Aorta (tissue), 5 donors: ENCODE data around the gene HOXA9. TPM values are rescaled to one million over a fixed set of nuclear protein-coding genes. Genes with fewer than 3 reads are reported as not detected.

Source experiments
- ATAC-seq: fragments of 200-7000 bp; cut with Tn5 transposase; one replicate; pipeline ENCODE4 v1.9.1; 2022; ENCODE audit warnings: moderate library complexity; ENCODE audit not compliant: low FRiP score
- DNase-seq, 2 donors: peaks; one replicate each; pipeline ENCODE4 v3.0.0-alpha.2; 2020
- H3K27ac ChIP-seq, 2 donors: one replicate each; pipeline ENCODE4 v1.5.1; 2013; ENCODE audit warnings: low read length in 2 of 2, mild to moderate bottlenecking in 2 of 2, moderate library complexity in 2 of 2, control low read depth in 1 of 2, inconsistent platforms in 1 of 2, low read depth in 1 of 2
- H3K27me3 ChIP-seq, 2 donors: one replicate each; pipeline ENCODE4 v1.6.1; 2013; ENCODE audit warnings: control low read depth in 1 of 2, low read length in 1 of 2, mild to moderate bottlenecking in 1 of 2, moderate library complexity in 1 of 2; ENCODE audit not compliant: insufficient read depth in 2 of 2, control insufficient read depth in 1 of 2
- H3K36me3 ChIP-seq, 2 donors: one replicate each; pipeline ENCODE4 v1.6.1; 2013; ENCODE audit warnings: control low read depth in 1 of 2, low read length in 1 of 2, mild to moderate bottlenecking in 1 of 2; ENCODE audit not compliant: insufficient read depth in 2 of 2, control insufficient read depth in 1 of 2
- H3K4me1 ChIP-seq, 2 donors: one replicate each; pipeline ENCODE4 v1.6.1; 2013; ENCODE audit warnings: low read length in 2 of 2, control low read depth in 1 of 2, mild to moderate bottlenecking in 1 of 2, moderate library complexity in 1 of 2; ENCODE audit not compliant: insufficient read depth in 2 of 2, control insufficient read depth in 1 of 2
- H3K4me3 ChIP-seq, 2 donors: one replicate each; pipeline ENCODE4 v1.5.1; 2013; ENCODE audit warnings: low read length in 2 of 2, control low read depth in 1 of 2, mild to moderate bottlenecking in 1 of 2
- H3K9me3 ChIP-seq: one replicate; pipeline ENCODE4 v1.6.1; 2013; ENCODE audit warnings: mild to moderate bottlenecking, low read length; ENCODE audit not compliant: control insufficient read depth
- WGBS, 2 donors: extraction: QIAGEN DNeasy Blood & Tissue Kit; methylation state at CpG; one replicate each; pipeline ENCODE4 v1.1.7; 2013; 5-methylcytosine and 5-hydroxymethylcytosine counted together
- intact Hi-C, 2 donors: fragments of 100-400 bp; cut with DNase I; formaldehyde crosslinking; loops; one replicate each; pipeline versions ENCODE4 v1.14.2 to v1.15.0; 2022
- polyA plus RNA-seq, 2 donors: library from polyadenylated mRNA; stranded (reverse); fragments of 200-250 nt; gene quantifications; one replicate each; pipeline ENCODE4 v1.2.3, GENCODE V29; 2013
- total RNA-seq, 2 donors: library from RNA; stranded (reverse); fragmentation: NEBNext Ultra II Directional; extraction: Animal tissue kit (Norgen Biotek cat#: 25700); gene quantifications; one replicate each; pipeline ENCODE4 v1.2.1, GENCODE V29; 2021
- donor health status: healthy with polysubstance abuse.
- donor health status: Bipolar disorder and iron deficiency.
- donor health status: DM: no; HTN: no; CAD: no.
- donor health status: DM: no; HTN: no; CAD: no.
- donor health status: DM: yes; HTN: yes; CAD: no.

The HOXA9 gene
- total and polyA plus RNA-seq, 4 donors = 1.5 to 5.8 (median 2.4) TPM

- WGBS, 2 donors = 55 to 80% methylated on average over 48 of the region's 48 CpGs
- intact Hi-C loops = loop anchor here (5.0 to 10.0 kb wide), 3 partner anchors 788 to 1298 kb away; partner anchors contain the start of genes CBX3 (in 1 of the 2) and HNRNPA2B1 (in 1 of the 2)
- H3K9me3 ChIP-seq = no peaks in the 10 kb centered on the region
- DNase-seq (peak in 1 of 2 donors; percentile 84), ATAC-seq (no peak)
- H3K36me3 ChIP-seq = no peaks in the 10 kb centered on the region
- H3K4me3 ChIP-seq = no peak overlapping the region
- peaks cover 0 to 2% of the 10 kb centered on the region in 2 donors for H3K4me1 ChIP-seq
- H3K27ac ChIP-seq = no peak overlapping the region
- H3K27me3 ChIP-seq = no peaks in the 10 kb centered on the region
Measured at GRCh38 chr7:27154901-27155815, 10.2 kb downstream of the HOXA9 start.

- Histone ChIP-seq H3K36me3 (no peaks in the 10 kb centered on the region), H3K27ac (no peak overlapping the region), H3K9me3 (no peaks in the 10 kb centered on the region), H3K27me3 (no peaks in the 10 kb centered on the region), H3K4me3 (no peak overlapping the region), H3K4me1 (peaks cover 0 to 2% of the 10 kb centered on the region in 2 donors)
- DNase-seq (no peak), ATAC-seq (no peak)
- 67 to 89% methylated on average over 10 of the region's 10 CpGs for WGBS, 2 donors
- intact Hi-C loops = loop anchor here in 1 of 2 donors (5.0 to 10.0 kb wide), 2 partner anchors 950 to 1297 kb away; partner anchors contain the start of genes CBX3 and HNRNPA2B1
Measured at GRCh38 chr7:27154369-27154768, 11.0 kb downstream of the HOXA9 start.

- no peak for ATAC-seq
- WGBS, 2 donors = 76 to 98% methylated on average over 3 of the region's 3 CpGs
- DNase-seq = no peak
- no peaks in the 10 kb centered on the region for H3K36me3 ChIP-seq
- no peaks in the 10 kb centered on the region for H3K27me3 ChIP-seq
- H3K27ac ChIP-seq = no peak overlapping the region
- intact Hi-C loops = loop anchor here in 1 of 2 donors (5.0 to 10.0 kb wide), 2 partner anchors 949 to 1296 kb away; partner anchors contain the start of genes CBX3 and HNRNPA2B1
- H3K4me1 ChIP-seq = peaks cover 0 to 2% of the 10 kb centered on the region in 2 donors
- H3K4me3 ChIP-seq = no peak overlapping the region
- no peaks in the 10 kb centered on the region for H3K9me3 ChIP-seq
Measured at GRCh38 chr7:27153526-27153925, 11.8 kb downstream of the HOXA9 start.

- Histone ChIP-seq H3K4me3 (no peak overlapping the region), H3K9me3 (no peaks in the 10 kb centered on the region), H3K27ac (no peak overlapping the region), H3K4me1 (peaks cover 0 to 2% of the 10 kb centered on the region in 2 donors), H3K27me3 (no peaks in the 10 kb centered on the region), H3K36me3 (no peaks in the 10 kb centered on the region)
- peak in 1 of 2 donors; percentile 77 for DNase-seq
- ATAC-seq = no peak
- 59 to 83% methylated on average over 22 of the region's 22 CpGs for WGBS, 2 donors
- intact Hi-C loops = loop anchor here in 1 of 2 donors (5.0 to 10.0 kb wide), 2 partner anchors 948 to 1296 kb away; partner anchors contain the start of genes CBX3 and HNRNPA2B1
Measured at GRCh38 chr7:27152816-27153442, 12.4 kb downstream of the HOXA9 start.

- Histone ChIP-seq H3K36me3 (no peaks in the 10 kb centered on the region), H3K9me3 (no peaks in the 10 kb centered on the region), H3K4me1 (peaks cover 0 to 2% of the 10 kb centered on the region in 2 donors), H3K4me3 (peak within 1 kb of the TSS; percentile 4 to 23), H3K27ac (peak within 1 kb of the TSS; percentile 23 to 65), H3K27me3 (no peaks in the 10 kb centered on the region)
- DNase-seq (peak in 1 of 2 donors; percentile 88), ATAC-seq (peak; percentile 58)
- 8 to 9% methylated on average over 48 to 53 of the region's 53 CpGs for WGBS, 2 donors
- intact Hi-C loops = loop anchor here in 1 of 2 donors (5.0 to 10.0 kb wide), 2 partner anchors 947 to 1295 kb away; partner anchors contain the start of genes CBX3 and HNRNPA2B1
Measured at GRCh38 chr7:27151931-27152815, 13.2 kb downstream of the HOXA9 start, which contains the start of gene HOXA3. HOXA3 (minus strand) TSS chr7:27152583; CDS start chr7:27110640, 41,943 bp downstream.

- no peaks in the 10 kb centered on the region for H3K27me3 ChIP-seq
- intact Hi-C loops = loop anchor here in 1 of 2 donors (5.0 to 10.0 kb wide), 2 partner anchors 947 to 1294 kb away; partner anchors contain the start of genes CBX3 and HNRNPA2B1
- peaks cover 0 to 2% of the 10 kb centered on the region in 2 donors for H3K4me1 ChIP-seq
- no peaks in the 10 kb centered on the region for H3K9me3 ChIP-seq
- WGBS, 2 donors = 6 to 8% methylated on average over 27 of the region's 27 CpGs
- DNase-seq (no peak), ATAC-seq (no peak)
- H3K27ac ChIP-seq = peak overlapping the region in 1 of 2 donors; percentile 65
- H3K36me3 ChIP-seq = no peaks in the 10 kb centered on the region
- H3K4me3 ChIP-seq = peak overlapping the region; percentile 4 to 23
Measured at GRCh38 chr7:27151341-27151930, 13.9 kb downstream of the HOXA9 start.

- Histone ChIP-seq H3K4me1 (peaks cover 0 to 2% of the 10 kb centered on the region in 2 donors), H3K36me3 (no peaks in the 10 kb centered on the region), H3K9me3 (no peaks in the 10 kb centered on the region), H3K4me3 (peak overlapping the region; percentile 7 to 33), H3K27me3 (no peaks in the 10 kb centered on the region), H3K27ac (peak overlapping the region in 1 of 2 donors; percentile 65)
- DNase-seq (peak; percentile 84 to 93), ATAC-seq (peak; percentile 81)
- intact Hi-C loops = loop anchor here in 1 of 2 donors (5.0 to 10.0 kb wide), 2 partner anchors 946 to 1293 kb away; partner anchors contain the start of genes CBX3 and HNRNPA2B1
- WGBS, 2 donors = 1 to 2% methylated on average over 58 of the region's 58 CpGs
Measured at GRCh38 chr7:27150568-27151340, 14.6 kb downstream of the HOXA9 start.
